HG03520 (cell line): ENCODE data around the gene PABPN1.

Experiments used
- ATAC-seq: cut with Tn5 transposase; IDR thresholded peaks from one replicate; pipeline ENCODE4 v1.9.1; 2021; ENCODE audit warnings: mild to moderate bottlenecking, moderate library complexity; ENCODE audit not compliant: unreplicated experiment

The PABPN1 gene

GRCh38 chr14:23358042-23358441, 36.8 kb downstream of the PABPN1 start:
- ATAC-seq, result no peak

GRCh38 chr14:23358553-23359166, 37.4 kb downstream of the PABPN1 start:
- no peak for ATAC-seq

DNA sequence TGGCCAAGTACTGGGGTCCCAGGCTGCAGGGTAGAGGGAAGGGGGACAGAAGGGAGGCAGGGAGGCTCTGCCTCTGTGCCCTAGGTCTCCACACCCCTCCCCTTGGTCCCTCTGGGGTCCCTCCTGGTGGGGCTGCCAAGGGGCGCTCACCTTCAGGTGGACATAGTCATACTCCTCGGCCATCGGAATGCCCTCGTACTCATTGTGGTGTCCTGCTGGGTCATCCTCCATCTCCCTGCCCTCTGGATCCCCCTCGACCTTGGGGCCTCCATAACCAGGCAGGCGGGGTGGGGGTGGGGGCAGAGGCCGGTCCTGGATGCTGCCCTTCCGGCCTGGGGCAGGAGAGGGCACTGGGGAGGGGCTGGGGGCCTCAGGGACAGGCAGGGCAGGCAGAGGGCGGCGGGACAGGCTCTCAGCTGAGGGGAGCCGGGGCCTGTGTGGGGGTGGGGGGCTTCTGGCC, 37.9 kb downstream of the PABPN1 start:
- ATAC-seq, result no peak

DNA sequence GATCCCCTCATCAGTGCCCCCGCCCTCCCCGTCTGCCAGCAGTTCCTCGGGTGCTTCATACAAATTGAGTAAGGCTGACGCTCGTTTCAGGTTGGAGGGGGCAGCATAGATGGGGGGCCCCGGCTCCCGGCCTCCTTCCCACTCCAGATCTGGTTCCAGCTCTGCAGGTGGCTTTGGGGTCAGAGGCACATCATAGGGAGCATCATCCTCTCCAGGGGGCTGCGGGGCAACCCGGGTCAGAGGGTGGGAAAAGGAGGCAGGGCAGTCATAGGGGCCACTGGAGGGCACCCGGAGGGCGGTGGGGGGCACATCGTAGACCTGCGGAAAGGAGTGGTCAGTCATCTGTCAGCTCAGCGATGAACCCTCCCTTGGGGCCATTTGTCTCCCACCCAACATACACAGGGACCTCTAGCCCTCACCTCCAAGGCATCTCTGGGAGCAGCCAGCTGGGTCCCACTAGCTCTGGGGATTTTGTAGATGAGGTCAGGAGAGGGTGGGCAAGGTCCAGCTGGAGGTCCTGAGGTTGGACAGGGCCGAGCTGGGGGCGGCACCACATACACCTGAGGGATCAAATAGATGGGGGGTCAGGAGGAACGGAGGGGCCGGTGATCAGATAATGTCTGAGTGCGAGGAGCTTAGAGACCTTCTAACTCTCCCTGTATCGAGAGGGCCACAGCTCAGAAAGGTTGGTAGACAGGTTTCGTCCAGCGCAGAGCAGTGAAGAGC, 38.6 kb downstream of the PABPN1 start:
- no peak for ATAC-seq

GRCh38 chr14:23360496-23360895, 39.2 kb downstream of the PABPN1 start:
- ATAC-seq, result no peak

DNA sequence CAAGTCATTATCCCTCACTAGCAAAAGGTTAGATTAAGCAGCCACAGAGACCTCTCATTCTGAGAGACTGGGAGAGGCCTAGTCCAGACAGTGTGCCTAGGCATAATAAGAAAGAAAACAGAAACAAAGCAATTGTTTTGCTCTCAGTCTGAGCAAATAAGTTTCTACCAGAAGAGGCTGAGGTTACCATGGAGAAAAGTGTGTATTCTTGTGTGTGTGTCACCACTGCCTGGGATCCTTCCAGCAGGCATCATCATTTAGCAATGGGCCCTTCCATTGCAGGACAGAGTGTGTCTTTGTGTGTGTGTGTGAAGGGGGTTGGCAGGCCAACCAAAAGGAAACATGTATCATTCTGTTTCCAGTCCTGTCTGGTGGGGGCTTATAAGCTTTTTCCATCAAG, 40.1 kb downstream of the PABPN1 start:
- ATAC-seq, result no peak

- ATAC-seq, result no peak
Measured at GRCh38 chr14:23361763-23362162, 40.5 kb downstream of the PABPN1 start.

- no peak for ATAC-seq
Measured at GRCh38 chr14:23362200-23362599, 40.9 kb downstream of the PABPN1 start.

DNA sequence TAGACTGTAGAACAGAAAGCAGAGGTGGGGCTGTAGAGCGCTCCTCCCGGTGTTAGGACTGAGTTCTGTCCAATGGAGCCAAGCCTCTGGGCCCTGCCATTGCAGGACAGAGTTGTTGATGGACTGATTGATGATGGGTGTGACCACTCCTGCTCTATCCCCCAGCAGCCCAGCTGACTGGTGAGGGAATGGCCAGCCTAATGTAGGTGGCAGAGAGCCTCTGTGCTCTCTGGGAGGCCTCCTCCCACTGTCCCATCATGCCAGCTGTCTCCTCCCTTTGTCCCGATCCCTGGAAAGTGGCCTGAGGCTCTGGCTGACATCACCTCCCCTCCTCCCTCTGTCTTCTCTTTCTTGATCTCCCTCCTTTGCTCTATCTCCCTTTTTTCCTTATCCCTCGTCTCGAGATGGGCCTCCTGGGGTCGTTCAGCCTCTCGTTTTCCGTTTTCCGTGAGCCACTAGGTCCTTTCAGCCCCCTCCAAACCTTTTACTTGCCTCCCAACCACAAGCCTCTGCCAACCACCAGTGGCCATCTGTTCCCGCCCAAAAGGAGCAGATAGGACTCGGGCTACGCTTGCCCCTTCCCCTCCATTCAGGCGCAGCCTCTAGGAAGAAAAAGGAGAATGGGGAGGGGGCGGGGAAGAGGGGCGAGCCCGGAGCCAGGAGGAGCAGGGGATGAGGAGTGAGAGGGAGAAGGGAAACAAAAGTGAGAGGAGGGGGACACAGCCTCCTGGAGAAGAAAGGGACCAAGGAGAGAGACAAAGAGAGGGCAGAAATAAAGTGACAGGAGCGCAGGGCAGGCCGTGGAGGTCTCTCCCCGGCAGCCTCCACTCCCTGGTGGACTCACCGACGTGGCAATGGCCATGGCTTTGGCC, 43.1 kb downstream of the PABPN1 start:
- no peak for ATAC-seq

DNA sequence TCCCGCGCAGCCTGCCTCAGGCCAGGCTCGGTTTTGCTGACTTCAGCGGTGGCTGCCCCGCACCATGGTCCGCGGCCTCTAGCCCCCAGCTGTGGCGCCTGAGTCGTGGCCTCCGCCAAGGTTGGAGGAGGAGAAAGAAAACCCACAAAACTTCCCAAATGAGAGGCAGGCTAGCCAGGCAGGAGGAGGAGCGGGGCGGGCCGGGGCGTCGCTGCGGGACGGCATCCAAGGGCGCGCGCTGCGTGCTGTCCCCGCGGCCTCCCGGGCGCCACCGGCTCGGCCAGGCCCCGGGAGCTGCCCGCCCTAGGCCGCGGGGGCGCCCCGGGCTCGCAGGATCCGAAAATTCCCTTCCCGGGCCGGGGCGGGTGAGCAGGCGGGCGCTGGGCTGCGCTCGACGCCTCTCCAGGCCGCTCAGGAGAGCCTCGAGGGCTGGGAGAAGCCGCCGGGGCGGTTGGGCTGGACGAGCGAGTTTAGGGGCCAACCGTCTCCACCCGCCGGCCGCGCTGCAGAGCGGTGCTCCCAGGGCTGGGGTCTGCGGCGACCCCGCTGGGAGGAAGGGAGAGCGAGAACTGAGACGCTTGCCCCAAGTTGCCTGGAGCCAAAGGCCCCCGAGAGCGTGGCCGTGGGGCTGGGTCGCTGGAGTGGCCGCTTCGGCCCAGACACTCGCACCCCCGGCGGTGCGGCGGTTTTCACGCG, 43.9 kb downstream of the PABPN1 start, which contains the start of gene EFS:
EFS (minus strand) TSS at position 137 of the 696 bp plus-strand sequence. CDS start 147 bp downstream, outside the sequence.
- no peak for ATAC-seq

- ATAC-seq, result no peak
Measured at GRCh38 chr14:23365732-23366425, 44.6 kb downstream of the PABPN1 start.

- ATAC-seq, result no peak
Measured at GRCh38 chr14:23366426-23366921, 45.2 kb downstream of the PABPN1 start.

- no peak for ATAC-seq
Measured at GRCh38 chr14:23370221-23370620, 49.0 kb downstream of the PABPN1 start.

DNA sequence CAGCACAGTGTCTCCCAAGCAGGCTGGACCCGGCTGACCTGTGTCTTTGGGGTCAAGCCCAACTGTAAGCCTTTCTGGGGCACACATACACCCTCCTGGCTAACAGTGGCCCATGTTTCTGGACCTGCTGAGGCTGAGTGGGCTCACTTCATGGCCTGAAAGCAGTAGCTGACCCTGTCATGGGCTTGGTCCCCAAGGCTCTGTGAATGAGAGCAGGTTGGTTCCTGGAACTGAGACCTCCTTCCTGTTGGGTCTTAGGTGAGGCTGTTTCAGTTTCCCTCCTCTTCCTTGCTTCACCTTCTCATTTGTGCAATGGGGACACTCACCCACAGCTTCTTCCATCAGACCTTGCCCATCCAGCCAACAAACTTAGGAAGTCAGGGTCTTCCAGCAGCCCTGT, 50.6 kb downstream of the PABPN1 start:
- no peak for ATAC-seq

DNA sequence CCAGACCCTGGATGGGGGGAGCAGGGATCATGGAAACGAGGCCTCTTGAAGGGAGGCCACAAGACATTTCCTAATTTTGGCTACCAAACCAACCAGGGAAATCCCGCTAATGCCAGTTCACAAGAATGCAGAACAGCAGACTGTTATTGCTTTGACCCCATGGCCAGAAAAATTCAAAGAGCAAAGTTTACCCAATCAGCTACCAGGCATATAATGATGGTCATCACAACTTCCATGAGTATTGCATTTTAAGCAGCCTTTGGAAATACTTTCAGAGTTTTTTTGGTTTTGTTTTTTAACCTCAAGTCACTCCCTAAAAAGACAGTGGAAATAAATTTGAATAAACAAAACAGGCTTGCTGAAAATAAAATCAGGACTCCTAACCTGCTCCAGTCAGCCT, 51.3 kb downstream of the PABPN1 start, which contains the start of gene IL25:
IL25 (plus strand) TSS at position 301 of the 400 bp plus-strand sequence.
- no peak for ATAC-seq

- ATAC-seq, result no peak
Measured at GRCh38 chr14:23373041-23373440, 51.8 kb downstream of the PABPN1 start.
